Measurements from ENCODE around the gene FAM3B. TPM values are rescaled to one million over a fixed set of nuclear protein-coding genes. Genes with fewer than 3 reads are reported as not detected.

FAM3B gene, protein sequence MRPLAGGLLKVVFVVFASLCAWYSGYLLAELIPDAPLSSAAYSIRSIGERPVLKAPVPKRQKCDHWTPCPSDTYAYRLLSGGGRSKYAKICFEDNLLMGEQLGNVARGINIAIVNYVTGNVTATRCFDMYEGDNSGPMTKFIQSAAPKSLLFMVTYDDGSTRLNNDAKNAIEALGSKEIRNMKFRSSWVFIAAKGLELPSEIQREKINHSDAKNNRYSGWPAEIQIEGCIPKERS
- total RNA-seq, result 19.4 TPM
- 44.4 TPM for polyA plus RNA-seq (ENCODE audit: insufficient read depth, low read depth, low replicate concordance)
- long read RNA-seq, donor 1, partial matches to known transcripts, result 0 of 3 reads
- long read RNA-seq, donor 1, other reads (novel, unspliced or antisense), result 0 of 3 reads
- long read RNA-seq, donor 2, partial matches to known transcripts, result 10 of 14 reads
- long read RNA-seq, donor 2, other reads (novel, unspliced or antisense), result 0 of 14 reads
- long read RNA-seq, donor 3, transcript FAM3B-201 (8 exons, 1,088 nt), result major isoform, 8 of 17 reads
- long read RNA-seq, donor 3, partial matches to known transcripts, result 8 of 17 reads
- long read RNA-seq, donor 3, other reads (novel, unspliced or antisense), result 0 of 17 reads
- long read RNA-seq, donor 4, partial matches to known transcripts, result 0 of 3 reads
- long read RNA-seq, donor 4, other reads (novel, unspliced or antisense), result 0 of 3 reads
- long read RNA-seq, donor 5, result 0 reads
- long read RNA-seq, donor 6, transcript FAM3B-201 (8 exons, 1,088 nt), result major isoform, 16 of 22 reads
- long read RNA-seq, donor 6, partial matches to known transcripts, result 5 of 22 reads
- long read RNA-seq, donor 6, other reads (novel, unspliced or antisense), result 0 of 22 reads
- long read RNA-seq, donor 7, transcript FAM3B-201 (8 exons, 1,088 nt), result major isoform, 9 of 12 reads
- long read RNA-seq, donor 7, partial matches to known transcripts, result 1 of 12 reads
- long read RNA-seq, donor 7, other reads (novel, unspliced or antisense), result 1 of 12 reads
- long read RNA-seq, donor 8, transcript FAM3B-201 (8 exons, 1,088 nt), result major isoform, 6 of 12 reads
- long read RNA-seq, donor 8, partial matches to known transcripts, result 5 of 12 reads
- long read RNA-seq, donor 8, other reads (novel, unspliced or antisense), result 0 of 12 reads
- long read RNA-seq, donor 9, transcript FAM3B-201 (8 exons, 1,088 nt), result major isoform, 9 of 11 reads
- long read RNA-seq, donor 9, partial matches to known transcripts, result 0 of 11 reads
- long read RNA-seq, donor 9, other reads (novel, unspliced or antisense), result 0 of 11 reads
- long read RNA-seq, donor 10, partial matches to known transcripts, result 5 of 8 reads
- long read RNA-seq, donor 10, other reads (novel, unspliced or antisense), result 0 of 8 reads

DNA sequence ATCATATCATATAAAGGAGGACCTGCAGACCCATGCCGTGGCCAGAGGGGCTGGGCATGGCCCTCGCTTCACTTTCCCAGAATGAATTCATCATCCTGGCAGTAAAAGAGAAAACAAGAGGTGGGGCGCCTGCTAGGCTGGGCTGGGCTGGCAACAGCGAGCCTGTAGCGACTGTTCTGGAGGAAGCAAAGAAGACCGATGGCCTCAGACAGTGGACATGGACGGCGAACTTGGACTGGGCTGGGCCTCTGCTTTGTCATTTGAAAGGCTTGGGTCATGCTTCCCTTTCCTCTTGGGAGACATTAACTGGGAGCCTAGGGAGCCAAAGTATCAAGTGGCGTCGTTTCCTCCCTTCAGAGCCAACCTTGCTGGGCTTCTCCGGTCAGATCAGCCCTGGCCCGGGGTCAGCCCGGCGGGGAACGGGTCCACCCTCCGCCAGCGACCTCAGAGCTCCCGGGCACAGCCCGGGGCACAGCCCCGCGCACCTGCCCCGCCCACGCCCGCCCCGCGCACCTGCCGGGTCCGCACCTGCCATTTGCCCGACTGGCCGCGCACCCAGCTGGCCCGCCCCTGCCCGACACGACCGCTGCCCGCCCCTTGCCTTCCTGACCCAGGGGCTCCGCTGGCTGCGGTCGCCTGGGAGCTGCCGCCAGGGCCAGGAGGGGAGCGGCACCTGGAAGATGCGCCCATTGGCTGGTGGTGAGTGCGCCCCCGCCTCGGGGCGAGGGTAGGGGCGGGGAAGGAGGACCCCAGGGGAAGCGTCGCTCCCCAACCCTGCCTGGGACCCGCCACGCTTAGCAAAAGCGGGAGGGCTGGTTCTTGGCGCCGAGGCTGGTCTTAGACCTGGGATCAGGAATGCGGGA lies at the start of gene FAM3B:
TSS of gene FAM3B (plus strand) at position 602 of the 863 bp plus-strand sequence. CDS start at position 681, 79 bp downstream.
- intact Hi-C loops (cut with DNase I), result no loop called here
- H3K36me3 ChIP-seq (ENCODE audit: control insufficient read depth in 2 of 3, insufficient read depth in 3 of 3, low read length in 3 of 3), result no peaks in the 10 kb centered on the region
- peak within 1 kb of the TSS; percentile 39 to 66 (median 59) for H3K4me3 ChIP-seq (ENCODE audit: low read length in 3 of 3)
- FAIRE-seq (no peak), DNase-seq (peak; percentile 53 to 80 (median 62))
- no peaks in the 10 kb centered on the region for H3K9me3 ChIP-seq (ENCODE audit: control insufficient read depth in 2 of 3, insufficient read depth in 1 of 3, low read length in 3 of 3)
- H3K4me1 ChIP-seq (ENCODE audit: control insufficient read depth in 2 of 3, insufficient read depth in 2 of 3, low read depth in 1 of 3, low read length in 3 of 3), result no peaks in the 10 kb centered on the region
- peak within 1 kb of the TSS; percentile 42 to 63 for H3K27ac ChIP-seq (ENCODE audit: low read depth in 2 of 2, low read length in 2 of 2)
- H3K27me3 ChIP-seq (ENCODE audit: control insufficient read depth, insufficient read depth, low read length), result no peaks in the 10 kb centered on the region
- peak within 1 kb of the TSS in 2 of 3 donors; percentile 7 to 72 for H3K9ac ChIP-seq (ENCODE audit: low read length in 3 of 3)
- TF ChIP-seq, protein P1, sequence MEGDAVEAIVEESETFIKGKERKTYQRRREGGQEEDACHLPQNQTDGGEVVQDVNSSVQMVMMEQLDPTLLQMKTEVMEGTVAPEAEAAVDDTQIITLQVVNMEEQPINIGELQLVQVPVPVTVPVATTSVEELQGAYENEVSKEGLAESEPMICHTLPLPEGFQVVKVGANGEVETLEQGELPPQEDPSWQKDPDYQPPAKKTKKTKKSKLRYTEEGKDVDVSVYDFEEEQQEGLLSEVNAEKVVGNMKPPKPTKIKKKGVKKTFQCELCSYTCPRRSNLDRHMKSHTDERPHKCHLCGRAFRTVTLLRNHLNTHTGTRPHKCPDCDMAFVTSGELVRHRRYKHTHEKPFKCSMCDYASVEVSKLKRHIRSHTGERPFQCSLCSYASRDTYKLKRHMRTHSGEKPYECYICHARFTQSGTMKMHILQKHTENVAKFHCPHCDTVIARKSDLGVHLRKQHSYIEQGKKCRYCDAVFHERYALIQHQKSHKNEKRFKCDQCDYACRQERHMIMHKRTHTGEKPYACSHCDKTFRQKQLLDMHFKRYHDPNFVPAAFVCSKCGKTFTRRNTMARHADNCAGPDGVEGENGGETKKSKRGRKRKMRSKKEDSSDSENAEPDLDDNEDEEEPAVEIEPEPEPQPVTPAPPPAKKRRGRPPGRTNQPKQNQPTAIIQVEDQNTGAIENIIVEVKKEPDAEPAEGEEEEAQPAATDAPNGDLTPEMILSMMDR (IDR thresholded peaks at IDR 0.05; ENCODE audit: borderline replicate concordance, extremely low read depth, insufficient read depth), result no peak

DNA sequence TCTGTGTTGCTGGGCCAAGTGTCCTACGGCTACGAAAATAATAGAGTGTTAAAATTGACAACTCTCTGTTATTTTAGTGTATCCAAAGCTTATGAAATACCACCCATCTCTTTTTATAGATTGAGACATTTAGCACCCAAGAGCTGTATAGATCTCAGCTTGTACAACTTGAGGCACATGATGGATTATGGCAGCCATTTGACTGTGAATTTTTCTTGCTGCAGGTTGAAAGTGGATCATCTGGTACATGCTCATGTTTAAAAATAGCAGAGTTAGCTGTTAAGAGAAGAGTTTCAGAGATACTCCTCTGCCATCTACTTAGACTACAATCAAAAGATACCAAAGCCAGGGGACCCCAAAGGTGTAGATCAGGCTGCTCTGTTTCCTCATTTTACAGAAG lies 49.3 kb upstream of the FAM3B start:
- Histone ChIP-seq H3K36me3 (ENCODE audit: control insufficient read depth in 2 of 3, insufficient read depth in 3 of 3, low read length in 3 of 3) (no peaks in the 10 kb centered on the region), H3K27ac (ENCODE audit: low read depth in 2 of 2, low read length in 2 of 2) (no peak overlapping the region), H3K9me3 (ENCODE audit: control insufficient read depth in 2 of 3, insufficient read depth in 1 of 3, low read length in 3 of 3) (peaks cover 0 to 3% (median 0%) of the 10 kb centered on the region in 3 donors), H3K27me3 (ENCODE audit: control insufficient read depth, insufficient read depth, low read length) (no peaks in the 10 kb centered on the region), H3K4me3 (ENCODE audit: low read length in 3 of 3) (no peak overlapping the region), H3K4me1 (ENCODE audit: control insufficient read depth in 2 of 3, insufficient read depth in 2 of 3, low read depth in 1 of 3, low read length in 3 of 3) (no peaks in the 10 kb centered on the region), H3K9ac (ENCODE audit: low read length in 3 of 3) (no peak overlapping the region)
- no peak for FAIRE-seq
- TF ChIP-seq, protein P1 (IDR thresholded peaks at IDR 0.05; ENCODE audit: borderline replicate concordance, extremely low read depth, insufficient read depth), result no peak
- DNase-seq, result no peak
- intact Hi-C loops (cut with DNase I), result no loop called here

DNA sequence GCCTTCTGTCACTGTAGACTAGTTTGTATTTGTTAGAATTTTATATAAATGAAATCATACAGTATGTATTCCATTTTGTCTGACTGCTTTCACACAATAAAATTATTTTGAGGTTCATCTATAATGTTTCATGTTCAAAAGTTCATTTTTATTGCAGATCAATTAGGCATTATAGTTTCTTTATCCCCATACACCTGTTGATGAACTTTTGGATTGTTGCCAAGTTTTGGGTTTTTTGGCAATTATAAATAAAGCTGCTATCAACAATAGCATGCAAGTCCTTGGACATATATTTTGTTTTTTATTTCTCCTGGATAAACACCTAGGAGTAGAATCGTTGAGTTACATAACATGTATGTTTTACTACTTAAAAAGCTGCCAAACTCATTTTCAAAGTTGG lies 47.1 kb upstream of the FAM3B start:
- H3K4me1 ChIP-seq (ENCODE audit: control insufficient read depth in 2 of 3, insufficient read depth in 2 of 3, low read depth in 1 of 3, low read length in 3 of 3), result no peaks in the 10 kb centered on the region
- no peaks in the 10 kb centered on the region for H3K36me3 ChIP-seq (ENCODE audit: control insufficient read depth in 2 of 3, insufficient read depth in 3 of 3, low read length in 3 of 3)
- no peak for FAIRE-seq
- peaks cover 0 to 3% (median 0%) of the 10 kb centered on the region in 3 donors for H3K9me3 ChIP-seq (ENCODE audit: control insufficient read depth in 2 of 3, insufficient read depth in 1 of 3, low read length in 3 of 3)
- no peak for DNase-seq
- no peak overlapping the region for H3K4me3 ChIP-seq (ENCODE audit: low read length in 3 of 3)
- no peak overlapping the region for H3K9ac ChIP-seq (ENCODE audit: low read length in 3 of 3)
- H3K27ac ChIP-seq (ENCODE audit: low read depth in 2 of 2, low read length in 2 of 2), result no peak overlapping the region
- intact Hi-C loops (cut with DNase I), result no loop called here
- TF ChIP-seq, protein P1 (IDR thresholded peaks at IDR 0.05; ENCODE audit: borderline replicate concordance, extremely low read depth, insufficient read depth), result no peak
- no peaks in the 10 kb centered on the region for H3K27me3 ChIP-seq (ENCODE audit: control insufficient read depth, insufficient read depth, low read length)

Data from kidney (tissue), 22 donors.